ENCODE measurements around the gene FAM163B. TPM values are rescaled to one million over a fixed set of nuclear protein-coding genes. Genes with fewer than 3 reads are reported as not detected.

Gene FAM163B
- total RNA-seq, 1 experiment from 2014 or later = not detected

DNA sequence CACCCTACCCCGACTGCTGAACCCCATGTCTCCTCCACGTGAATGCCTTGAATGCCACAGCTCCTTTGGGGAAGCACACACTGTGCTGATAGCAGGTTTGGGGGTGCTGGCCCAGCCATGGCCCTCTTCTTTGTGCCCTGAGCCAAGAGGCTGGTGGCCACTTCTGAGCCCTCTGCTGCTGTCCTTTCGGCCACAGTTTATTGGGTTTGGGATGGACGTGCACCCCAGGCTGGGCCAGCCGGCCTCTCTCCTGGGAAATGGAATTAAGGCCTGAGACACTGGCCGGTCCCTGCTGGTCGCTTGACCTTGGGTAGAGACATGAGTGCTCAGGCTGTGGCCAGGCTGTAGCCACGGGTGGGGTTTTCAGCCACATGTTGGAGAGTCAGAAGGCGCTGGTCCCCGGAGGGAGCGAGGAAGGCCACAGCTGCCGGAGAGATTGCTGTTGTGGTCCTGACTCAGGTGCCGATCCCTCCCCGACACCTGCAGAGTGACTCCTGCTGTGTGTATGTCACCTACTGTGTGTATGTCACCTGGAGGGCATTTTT lies 26.6 kb downstream of the FAM163B start:
- DNase-seq (ENCODE audit: low spot score) = no peak

DNA sequence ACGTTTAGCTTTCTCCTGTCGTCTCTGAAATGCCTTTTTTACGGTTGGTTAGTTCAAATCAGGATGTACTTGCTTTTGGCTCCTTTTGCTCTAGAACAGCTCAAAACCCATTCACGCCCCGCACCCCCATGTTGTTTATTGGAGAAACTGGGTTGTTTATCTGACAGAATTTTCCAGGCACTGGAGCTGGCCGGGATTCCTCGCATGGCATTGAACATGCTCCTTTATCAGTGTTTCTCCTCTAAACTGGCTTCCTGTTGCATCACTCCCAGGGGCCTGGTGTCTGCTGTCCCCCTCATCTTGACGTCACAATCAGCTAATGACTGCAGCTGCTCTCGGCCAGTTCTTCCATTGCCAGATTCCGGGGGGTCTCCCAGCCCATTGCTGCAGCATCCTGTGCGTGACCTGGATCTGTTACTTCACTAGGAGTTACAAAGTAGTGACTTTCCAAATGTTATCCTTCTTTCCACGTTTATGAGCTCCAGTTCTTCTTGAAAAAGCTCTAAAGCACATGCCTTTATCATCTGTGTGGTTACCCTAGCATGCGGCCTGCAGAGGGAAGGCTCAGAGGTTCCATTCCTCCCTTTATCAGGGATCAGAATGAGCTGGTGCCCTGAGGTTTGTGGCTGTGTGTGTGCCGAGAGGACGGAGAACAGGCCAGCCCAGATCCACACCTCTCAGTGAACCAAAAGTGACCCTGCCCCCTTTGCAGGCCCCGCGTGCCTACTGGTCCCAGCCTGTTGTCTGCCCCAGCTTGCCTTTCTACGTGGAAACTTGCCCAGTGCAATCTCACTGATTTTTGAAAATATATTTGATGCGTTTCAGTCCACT lies 27.5 kb downstream of the FAM163B start:
- no peak for DNase-seq (ENCODE audit: low spot score)

GRCh38 chr9:133581011-133581410 lies 28.2 kb downstream of the FAM163B start:
- DNase-seq (ENCODE audit: low spot score) = no peak

GRCh38 chr9:133580419-133580738 lies 28.8 kb downstream of the FAM163B start:
- no peak for DNase-seq (ENCODE audit: low spot score)

DNA sequence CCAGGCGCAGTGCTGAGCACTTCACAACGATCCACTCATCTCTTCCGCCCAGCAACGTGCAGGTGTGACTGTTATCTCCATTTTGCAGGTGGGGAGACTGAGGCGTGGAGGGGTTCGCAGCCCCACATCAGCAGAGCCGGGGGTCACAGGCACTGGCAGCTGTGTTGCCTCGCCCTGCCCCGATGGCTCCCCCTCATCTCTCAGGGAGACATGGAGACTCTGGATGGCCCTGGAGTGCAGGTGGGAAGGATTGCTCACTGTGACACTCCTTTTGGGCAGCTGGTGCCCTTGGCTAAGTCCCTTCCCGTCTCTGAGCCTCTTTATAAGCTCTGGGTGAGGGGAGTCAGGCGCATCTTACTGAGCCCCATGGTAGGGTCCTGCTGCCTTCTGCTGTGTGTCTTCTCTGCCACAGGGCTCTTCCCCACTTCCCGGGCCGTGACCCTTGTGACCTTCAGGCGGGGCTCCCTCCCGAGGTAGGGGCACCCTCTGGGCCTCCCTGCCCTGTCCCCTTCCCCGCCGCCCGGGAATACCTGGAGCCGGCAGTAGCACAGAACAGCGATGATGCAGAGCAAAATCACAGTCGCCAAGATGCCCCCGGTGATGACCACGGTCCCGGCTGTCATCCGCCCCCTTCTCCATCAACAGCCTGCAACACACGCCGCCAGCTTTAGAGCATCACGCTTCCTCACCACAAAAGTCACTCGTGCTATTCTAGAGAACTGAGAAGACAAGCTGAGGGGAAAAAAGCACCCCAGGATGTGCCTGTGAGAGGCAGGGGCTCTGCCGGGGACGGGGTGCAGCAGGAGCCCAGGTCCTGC lies 29.4 kb downstream of the FAM163B start:
- DNase-seq (ENCODE audit: low spot score) = no peak

DNA sequence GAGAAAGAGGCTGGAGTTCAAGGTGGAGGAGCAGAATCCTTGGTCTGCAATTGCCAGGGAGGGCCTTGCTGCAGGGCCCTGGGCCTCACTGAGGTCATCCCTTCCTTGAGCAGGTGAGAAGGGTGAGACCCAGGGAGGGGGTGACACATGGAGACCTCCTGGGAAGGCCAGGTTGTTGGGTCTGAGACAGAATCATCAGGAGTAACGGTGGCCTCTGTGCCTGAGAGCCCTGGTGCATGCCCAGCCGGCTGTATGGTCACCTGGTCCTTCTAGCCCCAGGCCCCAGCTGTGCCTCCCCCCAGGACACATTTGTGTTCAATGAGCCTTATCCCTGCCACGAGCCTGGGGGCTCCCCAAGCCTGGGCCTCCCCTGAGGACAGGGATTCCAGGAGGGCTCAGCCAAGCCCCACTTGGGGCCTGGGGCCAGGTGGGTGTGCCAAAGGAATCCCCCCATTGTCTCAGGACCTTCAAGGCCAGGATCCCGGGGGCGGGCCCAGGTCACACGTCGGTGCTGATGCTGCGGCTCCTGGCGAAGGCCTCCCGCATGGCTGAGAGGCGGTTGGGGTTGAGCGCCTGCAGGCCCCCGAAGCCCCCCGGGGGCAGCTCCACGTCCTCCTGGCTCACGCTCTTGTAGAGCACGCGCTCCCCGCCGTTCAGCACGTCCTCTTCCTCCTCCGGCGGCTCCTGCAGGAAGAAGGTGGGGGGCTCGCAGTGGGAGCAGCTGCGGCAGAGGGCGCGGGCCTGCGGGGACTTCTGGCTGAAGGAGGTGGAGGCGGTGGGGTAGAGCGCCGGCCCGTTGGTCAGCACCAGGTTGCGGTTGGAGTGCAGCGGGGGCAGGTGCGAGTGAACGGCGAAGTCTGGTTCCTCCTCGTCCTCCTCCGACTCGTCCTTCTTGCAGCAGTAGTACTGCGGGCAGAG lies 30.4 kb downstream of the FAM163B start:
- no peak for DNase-seq (ENCODE audit: low spot score)

GRCh38 chr9:133577737-133578112 lies 31.5 kb downstream of the FAM163B start:
- DNase-seq (ENCODE audit: low spot score) = no peak

DNA sequence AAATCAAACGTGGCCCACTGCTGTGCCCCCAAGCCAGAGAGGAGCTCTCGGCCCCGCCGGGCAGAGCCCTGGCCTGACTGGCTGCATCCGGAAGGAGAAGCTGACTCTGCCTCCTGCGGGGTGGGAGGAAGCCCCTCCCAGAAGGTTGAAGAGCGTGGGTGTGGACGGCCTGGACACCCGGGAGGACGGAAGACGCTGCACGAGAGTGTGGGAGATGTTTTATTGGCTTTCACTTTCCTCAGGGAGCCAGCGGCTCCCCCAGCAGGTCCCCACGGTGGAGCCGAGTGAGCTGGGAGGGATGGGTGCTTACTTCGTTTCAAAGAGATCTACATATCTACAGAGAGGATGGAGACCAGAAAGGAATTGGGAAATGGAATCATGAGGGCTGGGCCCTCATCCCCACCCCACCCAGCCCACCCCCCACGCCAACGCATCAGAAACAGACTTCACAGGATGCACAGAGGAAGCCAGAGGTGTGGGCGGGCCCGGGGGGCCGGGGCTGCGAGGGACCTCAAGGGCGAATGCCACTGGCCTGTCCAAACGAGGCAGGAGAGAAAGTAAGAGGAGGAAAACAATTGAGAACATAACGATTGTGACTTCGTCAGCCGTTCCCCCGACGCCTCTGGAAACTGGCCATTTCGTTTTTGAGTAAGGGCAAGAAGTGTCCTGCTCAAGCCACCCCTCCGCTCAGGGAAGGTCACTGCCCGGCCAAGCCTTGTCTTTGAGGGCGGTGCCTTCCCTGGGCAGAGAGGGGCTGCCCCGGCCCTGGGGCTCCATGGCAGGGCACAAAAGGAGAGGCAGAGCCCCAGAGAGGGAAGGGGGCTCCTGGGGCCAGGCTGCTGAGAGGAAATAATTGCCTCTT lies 32.1 kb downstream of the FAM163B start:
- no peak for DNase-seq (ENCODE audit: low spot score)

DNA sequence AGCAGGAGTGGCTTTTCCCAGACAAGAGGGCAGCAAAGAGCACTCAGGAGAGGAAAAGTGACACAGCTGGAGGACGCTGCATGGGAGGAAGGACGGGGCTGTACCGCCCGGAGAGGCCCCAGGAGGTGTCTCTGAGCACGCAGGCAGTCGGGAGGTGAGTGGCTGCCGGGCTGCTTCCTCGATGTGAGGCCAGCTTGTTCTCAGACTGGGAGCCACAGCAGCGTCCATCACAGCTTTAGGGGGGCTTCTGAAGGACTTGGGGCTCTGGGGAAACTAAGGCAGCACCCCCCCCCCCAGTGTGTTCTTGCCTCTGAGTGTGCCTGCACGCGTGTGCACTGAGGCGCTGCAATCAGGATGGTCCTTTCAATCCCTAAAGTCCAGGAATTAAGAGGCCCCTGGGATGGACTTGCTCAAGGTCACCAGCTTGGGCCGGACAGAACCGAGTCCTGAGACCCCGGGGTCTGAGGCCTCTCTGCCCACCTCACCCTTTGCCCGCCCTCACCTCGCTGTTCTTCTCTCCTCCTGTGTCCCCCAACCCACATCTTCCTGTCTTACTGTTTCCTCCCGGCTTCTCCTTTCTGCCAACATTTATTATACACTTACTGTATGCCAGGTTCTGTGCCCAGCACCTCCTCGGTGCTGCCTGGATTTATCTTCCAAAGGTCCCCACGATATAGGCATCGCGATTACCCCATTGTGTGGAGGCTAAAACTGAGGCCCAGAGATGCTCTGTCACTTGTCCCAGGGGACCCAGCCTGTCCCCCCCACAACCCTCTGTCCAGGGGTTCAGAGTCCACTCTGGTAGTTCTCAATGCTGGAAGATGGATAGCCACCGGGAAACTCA lies 32.9 kb downstream of the FAM163B start:
- DNase-seq (ENCODE audit: low spot score) = no peak

- no peak for DNase-seq (ENCODE audit: low spot score)
Measured at GRCh38 chr9:133575186-133576030, 33.8 kb downstream of the FAM163B start.

DNA sequence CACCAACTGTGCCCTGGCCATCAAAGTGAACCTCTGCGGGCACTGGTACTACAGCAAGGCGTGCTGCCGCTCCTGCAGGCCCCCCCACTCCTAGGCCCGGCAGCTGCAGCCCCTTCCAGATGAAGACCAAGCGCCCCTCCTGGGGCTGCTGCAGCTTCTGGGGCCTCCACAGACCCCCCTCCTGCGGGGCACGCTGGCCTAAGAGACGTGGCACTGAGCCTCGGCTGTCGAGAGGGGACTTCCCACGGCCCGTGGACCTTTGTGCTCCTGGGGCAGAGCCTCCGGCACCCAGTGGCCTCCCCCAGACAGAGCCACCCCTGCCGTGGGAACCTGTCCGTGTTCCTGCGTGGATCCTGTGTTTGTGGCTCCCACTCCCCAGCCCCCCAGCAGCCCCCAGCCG lies 34.4 kb downstream of the FAM163B start:
- DNase-seq (ENCODE audit: low spot score) = no peak

GRCh38 chr9:133573791-133574515 lies 35.2 kb downstream of the FAM163B start:
- DNase-seq (ENCODE audit: low spot score) = no peak

DNA sequence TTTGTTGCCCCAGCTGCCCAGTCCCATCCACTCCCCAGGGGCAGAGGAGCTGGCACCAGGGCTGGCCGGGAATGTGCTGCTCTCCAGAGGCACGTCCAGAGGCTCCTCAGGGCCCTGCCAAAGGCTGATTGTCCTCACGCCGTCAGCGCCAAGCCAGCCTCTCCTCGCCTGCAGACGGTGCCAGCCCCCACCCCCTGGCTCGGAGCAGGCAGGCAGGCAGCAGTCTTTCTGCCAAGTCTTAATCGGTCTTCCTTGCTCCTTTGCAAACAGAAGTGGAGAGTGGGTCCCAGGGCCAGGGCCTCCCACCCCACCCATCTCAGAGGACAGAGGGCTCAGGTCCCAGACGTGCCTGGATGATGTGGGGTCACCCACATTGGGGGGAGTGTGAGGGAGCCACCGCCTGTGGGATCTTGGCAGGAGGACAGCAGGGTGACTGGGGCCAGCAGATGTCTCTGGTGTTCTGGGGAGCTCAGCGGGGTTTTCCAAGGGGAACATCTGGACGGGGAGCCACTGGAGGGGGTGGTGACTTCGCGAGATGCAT lies 36.3 kb downstream of the FAM163B start:
- DNase-seq (ENCODE audit: low spot score) = no peak

DNA sequence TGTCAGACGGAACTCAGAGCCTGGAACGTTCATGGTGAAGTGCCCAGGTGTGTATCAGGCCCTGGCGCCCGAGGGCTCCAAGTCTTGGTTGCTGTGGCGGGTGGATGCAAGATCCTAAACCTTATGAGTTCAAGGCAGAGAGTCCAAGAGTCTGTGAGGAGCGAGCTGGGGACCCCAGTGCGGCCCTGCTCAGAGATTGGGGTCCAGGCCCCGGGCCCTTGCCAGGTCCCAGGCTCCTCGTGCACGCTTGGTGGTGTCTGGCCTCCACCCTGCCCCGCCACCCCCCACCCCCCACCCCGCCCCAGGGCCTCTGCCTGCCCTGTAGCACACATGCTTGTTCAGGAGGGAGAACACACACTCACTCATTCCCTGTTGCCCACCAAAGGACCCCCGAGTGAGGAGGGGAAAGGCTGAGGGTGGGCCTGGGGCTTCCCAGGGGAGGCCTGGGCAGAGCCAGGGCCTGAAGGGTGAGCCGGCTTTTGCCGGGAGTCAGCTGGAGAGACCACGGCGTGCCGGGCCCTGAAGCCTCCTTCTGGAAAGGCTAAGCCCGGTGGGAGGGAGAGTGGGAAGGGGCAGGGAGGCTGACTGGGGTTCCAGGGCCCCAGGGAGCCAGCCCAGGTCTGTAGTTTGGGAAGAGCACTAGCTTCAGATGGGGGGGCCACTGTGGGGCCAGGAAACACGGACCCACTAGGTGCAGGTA lies 37.1 kb downstream of the FAM163B start:
- DNase-seq (ENCODE audit: low spot score) = no peak

DNA sequence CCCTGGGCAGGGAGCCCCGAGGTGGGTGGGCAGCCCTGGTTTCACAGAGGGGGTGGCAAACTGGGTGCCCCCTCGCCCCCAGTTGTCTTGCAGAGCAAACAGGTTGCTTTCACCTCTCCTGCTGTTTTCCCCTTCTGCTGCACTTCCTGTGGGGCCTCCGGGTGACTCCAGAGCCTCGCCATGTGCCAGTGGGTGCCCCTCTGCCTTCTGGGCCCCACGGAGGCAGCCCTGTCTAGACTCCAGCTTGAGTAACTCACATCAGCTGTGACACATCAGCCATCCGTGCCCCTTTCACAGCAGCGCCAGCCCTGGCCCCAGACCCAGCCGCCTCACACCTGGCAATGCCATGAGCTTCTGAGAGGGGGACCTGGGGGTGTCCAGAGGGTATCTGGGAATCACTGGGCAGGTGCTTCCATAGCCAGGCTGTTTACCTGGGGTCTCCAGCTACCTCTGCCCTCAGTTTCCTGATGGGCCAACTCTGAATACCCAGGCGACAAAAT lies 37.7 kb downstream of the FAM163B start:
- DNase-seq (ENCODE audit: low spot score) = no peak

GRCh38 chr9:133570691-133571080 lies 38.5 kb downstream of the FAM163B start:
- no peak for DNase-seq (ENCODE audit: low spot score)
